H1 (cell line): ENCODE data around the gene KRT77. TPM values are rescaled to one million over a fixed set of nuclear protein-coding genes. Genes with fewer than 3 reads are reported as not detected.

Source experiments
- CTCF ChIA-PET: fragments of 300-600 bp; sonication (Branson Sonifier 250); formaldehyde crosslinking; loops from one replicate; lab custom pipeline; 2021; ENCODE audit not compliant: partially characterized antibody; lab: Charles Lee
- POLR2A ChIA-PET: fragments of 300-600 bp; sonication (Branson Sonifier 250); formaldehyde crosslinking; loops from one replicate; lab custom pipeline; 2021; ENCODE audit warnings: inconsistent platforms; ENCODE audit not compliant: partially characterized antibody; lab: Charles Lee
- DNase-seq, 2 experiments: peaks; one replicate each; pipeline versions ENCODE4 v3.0.0 to v3.0.0-alpha.2; 2010 to 2022; ENCODE audit warnings: low spot score in 2 of 2, low read depth in 1 of 2, mixed read lengths in 1 of 2
- FAIRE-seq: peaks from 2 replicates; lab custom pipeline; 2011; peaks lifted over from hg19 to GRCh38; lab: Jason Lieb, UNC
- H2AFZ ChIP-seq: 2 replicates; pipeline ENCODE4 v1.8.1; 2012; ENCODE audit warnings: low read length, inconsistent platforms
- H2AK5ac ChIP-seq: 2 replicates; pipeline ENCODE4 v1.6.1; 2013; ENCODE audit warnings: low read depth, low read length
- H2BK120ac ChIP-seq: replicated peaks from 2 replicates; pipeline ENCODE3; 2013; ENCODE audit warnings: low read depth, low read length, inconsistent platforms
- H2BK12ac ChIP-seq: 2 replicates; pipeline ENCODE4 v1.6.1; 2013; ENCODE audit warnings: low read depth, low read length
- H2BK15ac ChIP-seq: 2 replicates; pipeline ENCODE4 v1.6.1; 2013; ENCODE audit warnings: low read length
- H2BK20ac ChIP-seq: 2 replicates; pipeline ENCODE4 v1.6.1; 2013; ENCODE audit warnings: low read length
- H2BK5ac ChIP-seq: 2 replicates; pipeline ENCODE4 v1.6.1; 2013; ENCODE audit warnings: low read depth, low read length
- H3K14ac ChIP-seq: 2 replicates; pipeline ENCODE4 v1.6.1; 2013; ENCODE audit warnings: inconsistent platforms; ENCODE audit not compliant: insufficient read length
- H3K18ac ChIP-seq: 2 replicates; pipeline ENCODE4 v1.6.1; 2013; ENCODE audit warnings: low read length; ENCODE audit errors: extremely low read depth
- H3K23ac ChIP-seq: 2 replicates; pipeline ENCODE4 v1.6.1; 2013; ENCODE audit warnings: inconsistent platforms; ENCODE audit not compliant: insufficient read length
- H3K23me2 ChIP-seq: 2 replicates; pipeline ENCODE4 v1.6.1; 2013; ENCODE audit warnings: low read depth, low read length
- H3K27ac ChIP-seq: 2 replicates; pipeline ENCODE4 v1.6.1; 2011; ENCODE audit warnings: low read depth, low read length, inconsistent platforms
- H3K27me3 ChIP-seq, 4 experiments: replicated peaks in 1 of 4; 1 replicate in 1 of 4; 2 replicates in 3 of 4; pipeline versions ENCODE4 v1.6.1 to v1.8.1; 2011 to 2013; ENCODE audit warnings: low read length in 3 of 4, mild to moderate bottlenecking in 3 of 4, inconsistent platforms in 2 of 4, mixed read lengths in 2 of 4, moderate library complexity in 1 of 4; ENCODE audit not compliant: control insufficient read depth in 3 of 4, insufficient read depth in 3 of 4; ENCODE audit errors: extremely low read depth in 1 of 4
- H3K36me3 ChIP-seq, 4 experiments: 2 replicates each; pipeline versions ENCODE4 v1.6.1 to v1.8.1; 2011 to 2013; ENCODE audit warnings: mild to moderate bottlenecking in 4 of 4, low read length in 3 of 4, moderate library complexity in 2 of 4, control low read depth in 1 of 4, inconsistent platforms in 1 of 4; ENCODE audit not compliant: insufficient read depth in 4 of 4, control insufficient read depth in 2 of 4
- H3K4ac ChIP-seq: replicated peaks from 2 replicates; pipeline ENCODE3; 2013; ENCODE audit warnings: low read length, low read depth, mixed read lengths, inconsistent platforms; ENCODE audit not compliant: insufficient read length
- H3K4me1 ChIP-seq, 4 experiments: replicated peaks in 1 of 4; 1 replicate in 1 of 4; 2 replicates in 3 of 4; pipeline versions ENCODE4 v1.6.1 to v1.8.1; 2011 to 2013; ENCODE audit warnings: low read length in 3 of 4, inconsistent platforms in 2 of 4, mixed read lengths in 1 of 4; ENCODE audit not compliant: insufficient read depth in 4 of 4, control insufficient read depth in 3 of 4
- H3K4me2 ChIP-seq, 2 experiments: 2 replicates each; pipeline versions ENCODE4 v1.6.1 to v1.8.1; 2011 to 2013; ENCODE audit warnings: low read depth in 2 of 2, low read length in 2 of 2, control low read depth in 1 of 2, inconsistent platforms in 1 of 2, mild to moderate bottlenecking in 1 of 2; ENCODE audit not compliant: insufficient read depth in 1 of 2
- H3K4me3 ChIP-seq, 4 experiments: fragments of 200-600, 300-600 bp in 1 of 4; sonication (generic), shearing (Covaris generic), sonication (Bioruptor Twin) in 1 of 4; 2 replicates each; pipeline versions ENCODE4 v1.5.1 to v1.8.1; 2011 to 2016; ENCODE audit warnings: low read length in 4 of 4, low read depth in 3 of 4, control low read depth in 2 of 4, inconsistent platforms in 2 of 4, mild to moderate bottlenecking in 2 of 4, mixed read lengths in 1 of 4, moderate library complexity in 1 of 4; ENCODE audit not compliant: insufficient read depth in 2 of 4; ENCODE audit errors: extremely low read depth in 1 of 4
- H3K56ac ChIP-seq: replicated peaks from 2 replicates; pipeline ENCODE3; 2013; ENCODE audit warnings: low read depth, mild to moderate bottlenecking, mixed read lengths, low read length, inconsistent platforms; ENCODE audit not compliant: insufficient read length
- H3K79me1 ChIP-seq: 2 replicates; pipeline ENCODE4 v1.6.1; 2013; ENCODE audit warnings: low read depth, low read length, control low read depth
- H3K79me2 ChIP-seq, 2 experiments: 2 replicates each; pipeline versions ENCODE4 v1.6.1 to v1.8.1; 2012 to 2013; ENCODE audit warnings: low read length in 2 of 2, mild to moderate bottlenecking in 2 of 2, inconsistent platforms in 1 of 2; ENCODE audit not compliant: insufficient read depth in 2 of 2, control insufficient read depth in 1 of 2
- H3K9ac ChIP-seq, 4 experiments: replicated peaks in 1 of 4; 1 replicate in 1 of 4; 2 replicates in 3 of 4; pipeline versions ENCODE4 v1.6.1 to v1.8.1; 2011 to 2013; ENCODE audit warnings: low read depth in 3 of 4, low read length in 3 of 4, control low read depth in 2 of 4, mild to moderate bottlenecking in 2 of 4, moderate library complexity in 2 of 4, inconsistent platforms in 1 of 4; ENCODE audit errors: extremely low read depth in 1 of 4
- H3K9me3 ChIP-seq, 2 experiments: 2 replicates each; pipeline versions ENCODE4 v1.6.1 to v1.8.1; 2012 to 2013; ENCODE audit warnings: mild to moderate bottlenecking in 2 of 2, moderate library complexity in 2 of 2, control low read depth in 1 of 2, inconsistent platforms in 1 of 2, low read depth in 1 of 2, low read length in 1 of 2, mixed read lengths in 1 of 2; ENCODE audit not compliant: insufficient read depth in 2 of 2
- H4K20me1 ChIP-seq, 2 experiments: replicated peaks in 1 of 2; 2 replicates each; pipeline versions ENCODE3 to v1.8.1; 2011 to 2013; ENCODE audit warnings: inconsistent platforms in 2 of 2, low read length in 2 of 2, mild to moderate bottlenecking in 1 of 2; ENCODE audit not compliant: insufficient read depth in 2 of 2, control insufficient read depth in 1 of 2
- H4K5ac ChIP-seq: 2 replicates; pipeline ENCODE4 v1.6.1; 2013; ENCODE audit warnings: low read length, low read depth, mixed read lengths, inconsistent platforms; ENCODE audit not compliant: insufficient read length
- H4K8ac ChIP-seq: 2 replicates; pipeline ENCODE4 v1.8.0; 2013; ENCODE audit warnings: mild to moderate bottlenecking, moderate library complexity, low read length, inconsistent platforms; ENCODE audit not compliant: insufficient read depth; ENCODE audit errors: extremely low read depth
- H4K91ac ChIP-seq: replicated peaks from 2 replicates; pipeline ENCODE3; 2013; ENCODE audit warnings: low read length, mixed read lengths, inconsistent platforms; ENCODE audit not compliant: insufficient read length
- RNF2 ChIP-seq: fragments of 200-900, 300-1000 bp; sonication (generic); IDR thresholded peaks from 2 replicates; pipeline ENCODE4 v1.7.1; 2016; ENCODE audit warnings: borderline replicate concordance, low read depth, mild to moderate bottlenecking, antibody characterized with exemption, low read length; ENCODE audit not compliant: poor library complexity, severe bottlenecking; ENCODE audit errors: missing control alignments
- ZNF274 ChIP-seq: IDR thresholded peaks from 2 replicates; pipeline ENCODE4 v1.7.0; 2012; ENCODE audit warnings: low read length, borderline replicate concordance; ENCODE audit errors: extremely low read depth
- WGBS, 2 experiments: shearing (Covaris generic) in 1 of 2; methylation state at CpG; one replicate each; pipeline versions ENCODE4 v1.1.6 to v1.1.7; 2013 to 2015; ENCODE audit warnings: low lambda C conversion rate in 2 of 2, mixed read lengths in 2 of 2, inconsistent platforms in 1 of 2, low coverage in 1 of 2, missing lambda C conversion rate in 1 of 2; ENCODE audit not compliant: insufficient replicate concordance in 2 of 2, insufficient coverage in 1 of 2, insufficient read length in 1 of 2; ENCODE audit errors: extremely low coverage in 1 of 2, missing lambda C conversion rate in 1 of 2; 5-methylcytosine and 5-hydroxymethylcytosine counted together
- polyA plus RNA-seq, 7 experiments: library from polyadenylated mRNA; depleted of rRNA in 3 of 7; stranded (reverse) in 5 of 7; unstranded in 2 of 7; fragments of >200 nt in 5 of 7; fragments of 200-250 nt in 2 of 7; gene quantifications; 1 replicate in 5 of 7; 2 replicates in 1 of 7; 4 replicates in 1 of 7; pipeline versions ENCODE4 v1.2.1 to v1.2.3, GENCODE V29; 2011 to 2013; ENCODE audit warnings: missing spikeins in 2 of 7, mixed read lengths in 2 of 7
- total RNA-seq: library from RNA; stranded (reverse); fragmentation: NEBNext Ultra II Directional; extraction: Animal tissue kit (Norgen Biotek cat#: 25700); gene quantifications from 2 replicates; pipeline ENCODE4 v1.2.1, GENCODE V29; 2021

KRT77 gene
- total and polyA plus RNA-seq, 2 of the 8 experiments (the other 6 are each of a cell fraction or from before 2014, with no cell fraction given) = 0.02 TPM; not detected in 1

GRCh38 chr12:52716061-52716460 is 12.7 kb upstream of the KRT77 start:
- CTCF ChIA-PET = interaction anchor here (1.2 to 6.2 kb wide), 17 partner anchors 9 to 398 kb away, joined by 3 to 30 read pairs (median 6); no protein-coding TSS in a partner anchor
- peaks cover 0 to 7% (median 0%) of the 10 kb centered on the region in 4 experiments; a peak in 3 of 7 replicates for H3K4me1 ChIP-seq
- POLR2A ChIA-PET = interaction anchor here (1.9 kb wide), 1 partner anchor 233 kb away, joined by 4 read pairs; the partner anchor contains the start of gene KRT18
- H2BK120ac ChIP-seq = no peak overlapping the region
- H3K14ac ChIP-seq = no peak overlapping the region
- peaks cover 8 to 32% (median 26%) of the 10 kb centered on the region in 4 experiments for H3K27me3 ChIP-seq
- no peak overlapping the region for H3K4ac ChIP-seq
- H4K8ac ChIP-seq = no peak overlapping the region
- peaks cover 5% of the 10 kb centered on the region; the same call in 1 of the 2 replicates for H3K23me2 ChIP-seq
- WGBS, 2 experiments = 88% methylated on average over 5 of the region's 5 CpGs; no CpG with 5 or more reads in 1 of the 2 experiments
- no peak overlapping the region for H3K4me2 ChIP-seq
- H3K18ac ChIP-seq = no peak overlapping the region
- peaks cover 0 to 2% of the 10 kb centered on the region in 2 experiments for H4K20me1 ChIP-seq
- H2BK20ac ChIP-seq = no peak overlapping the region
- H3K23ac ChIP-seq = no peak overlapping the region
- no peak overlapping the region for H3K27ac ChIP-seq
- H3K36me3 ChIP-seq = no peaks in the 10 kb centered on the region
- no peak overlapping the region for H3K56ac ChIP-seq
- H3K79me1 ChIP-seq = no peaks in the 10 kb centered on the region
- no peak overlapping the region for H3K9ac ChIP-seq
- no peaks in the 10 kb centered on the region for H3K9me3 ChIP-seq
- H2BK15ac ChIP-seq = no peak overlapping the region
- no peak for FAIRE-seq
- no peak overlapping the region for H3K4me3 ChIP-seq
- no peak overlapping the region for H2BK5ac ChIP-seq
- no peak overlapping the region for H4K5ac ChIP-seq
- H3K79me2 ChIP-seq = no peaks in the 10 kb centered on the region
- no peak for DNase-seq
- TF ChIP-seq ZNF274 (no peak), RNF2 (no peak)
- no peak overlapping the region for H2BK12ac ChIP-seq
- H2AFZ ChIP-seq = no peak overlapping the region
- H4K91ac ChIP-seq = no peak overlapping the region
- H2AK5ac ChIP-seq = no peak overlapping the region
